Activated CD8-positive, alpha-beta memory T cell treated with anti-CD3 and anti-CD28 coated beads, Interleukin-2, amount 50 U/mL, for 1 hour (primary cell): ENCODE data around the gene MAD1L1.
"Not testable (repeated sequence)": the region's sequence is repeated elsewhere in the genome, so short reads cannot be mapped to it uniquely, and the experiment has no call there.

Experiments
- DNase-seq: peaks from one replicate; pipeline ENCODE4 v3.0.0-alpha.2; 2020; ENCODE audit errors: extremely low read depth

Gene MAD1L1

GRCh38 chr7:2004841-2005725 lies 227.7 kb downstream of the MAD1L1 start:
- no peak for DNase-seq

- DNase-seq = no peak
Observed at GRCh38 chr7:2003931-2004812, 228.6 kb downstream of the MAD1L1 start.

- no peak for DNase-seq
Observed at GRCh38 chr7:2003451-2003930, 229.3 kb downstream of the MAD1L1 start.

GRCh38 chr7:2002561-2003450 lies 229.9 kb downstream of the MAD1L1 start:
- no peak for DNase-seq

GRCh38 chr7:2001601-2002442 lies 230.9 kb downstream of the MAD1L1 start:
- no peak for DNase-seq

- no peak for DNase-seq
Observed at GRCh38 chr7:2000746-2001321, 231.9 kb downstream of the MAD1L1 start.

GRCh38 chr7:2000153-2000687 lies 232.5 kb downstream of the MAD1L1 start:
- DNase-seq = no peak

- DNase-seq = no peak
Observed at GRCh38 chr7:1999278-1999984, 233.3 kb downstream of the MAD1L1 start.

- DNase-seq = no peak
Observed at GRCh38 chr7:1998146-1998545, 234.6 kb downstream of the MAD1L1 start.

- DNase-seq = no peak
Observed at GRCh38 chr7:1997537-1998076, 235.1 kb downstream of the MAD1L1 start.

GRCh38 chr7:1996816-1997215 lies 235.9 kb downstream of the MAD1L1 start:
- DNase-seq = no peak

GRCh38 chr7:1995911-1996420 lies 236.8 kb downstream of the MAD1L1 start:
- not testable (repeated sequence) for DNase-seq

- DNase-seq = no peak
Observed at GRCh38 chr7:1995426-1995825, 237.3 kb downstream of the MAD1L1 start.

- no peak for DNase-seq
Observed at GRCh38 chr7:1994931-1995330, 237.8 kb downstream of the MAD1L1 start.

- no peak for DNase-seq
Observed at GRCh38 chr7:1993776-1994740, 238.7 kb downstream of the MAD1L1 start.

- DNase-seq = no peak
Observed at GRCh38 chr7:1993031-1993695, 239.6 kb downstream of the MAD1L1 start.

GRCh38 chr7:1992554-1992953 lies 240.2 kb downstream of the MAD1L1 start:
- DNase-seq = no peak
